Mucosa of rectum (tissue), 2 donors: ENCODE measurements around the gene PLSCR2.
"Not testable (repeated sequence)": the region's sequence is repeated elsewhere in the genome, so short reads cannot be mapped to it uniquely, and the experiment has no call there.

Source experiments
- H3K27ac ChIP-seq, 2 donors: one replicate each; pipeline ENCODE4 v1.7.0; 2013; ENCODE audit warnings: inconsistent platforms in 2 of 2, low read depth in 2 of 2, low read length in 2 of 2
- H3K27me3 ChIP-seq, 2 donors: one replicate each; pipeline ENCODE4 v1.7.0; 2013; ENCODE audit warnings: low read length in 2 of 2; ENCODE audit not compliant: control insufficient read depth in 2 of 2, insufficient read depth in 2 of 2
- H3K36me3 ChIP-seq, 2 donors: one replicate each; pipeline ENCODE4 v1.7.0; 2013; ENCODE audit warnings: low read length in 2 of 2; ENCODE audit not compliant: control insufficient read depth in 2 of 2, insufficient read depth in 2 of 2
- H3K4me1 ChIP-seq, 2 donors: one replicate each; pipeline ENCODE4 v1.7.0; 2013; ENCODE audit warnings: low read length in 2 of 2, mild to moderate bottlenecking in 1 of 2; ENCODE audit not compliant: control insufficient read depth in 2 of 2, insufficient read depth in 2 of 2
- H3K4me3 ChIP-seq, 2 donors: one replicate each; pipeline ENCODE4 v1.7.0; 2013; ENCODE audit warnings: low read length in 2 of 2
- H3K9ac ChIP-seq, 2 donors: one replicate each; pipeline ENCODE4 v1.7.0; 2013; ENCODE audit warnings: low read length in 2 of 2, low read depth in 1 of 2, mild to moderate bottlenecking in 1 of 2
- H3K9me3 ChIP-seq, 2 donors: one replicate each; pipeline ENCODE4 v1.7.0; 2013; ENCODE audit warnings: low read length in 2 of 2; ENCODE audit not compliant: control insufficient read depth in 2 of 2
- donor health status: healthy.
- donor health status: Normal muscosa, but diverticular disease.

Gene PLSCR2

DNA sequence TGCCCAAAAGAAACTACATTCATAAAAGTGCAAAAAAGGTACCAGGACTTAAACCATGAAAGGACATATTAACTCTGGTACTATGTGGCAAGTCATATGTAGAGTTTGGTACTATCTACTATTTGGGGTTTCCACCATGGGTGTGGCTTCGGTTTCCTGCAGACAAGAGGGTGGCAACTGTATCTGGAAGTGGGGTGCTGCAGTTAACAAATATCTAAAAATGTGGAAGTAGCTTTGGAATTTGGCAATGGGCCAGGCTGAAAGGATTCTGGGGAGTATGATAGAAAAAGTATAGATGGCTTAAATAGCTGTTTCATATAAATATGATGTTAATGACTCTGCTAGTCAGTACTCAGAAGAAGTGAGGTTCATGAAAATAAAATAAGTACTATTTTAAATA is 44.0 kb downstream of the PLSCR2 start:
- H3K27me3 ChIP-seq: no peaks in the 10 kb centered on the region
- H3K4me1 ChIP-seq: no peaks in the 10 kb centered on the region
- H3K27ac ChIP-seq: no peak overlapping the region
- H3K9me3 ChIP-seq: no peaks in the 10 kb centered on the region
- no peaks in the 10 kb centered on the region for H3K36me3 ChIP-seq
- no peak overlapping the region for H3K9ac ChIP-seq
- H3K4me3 ChIP-seq: no peak overlapping the region

DNA sequence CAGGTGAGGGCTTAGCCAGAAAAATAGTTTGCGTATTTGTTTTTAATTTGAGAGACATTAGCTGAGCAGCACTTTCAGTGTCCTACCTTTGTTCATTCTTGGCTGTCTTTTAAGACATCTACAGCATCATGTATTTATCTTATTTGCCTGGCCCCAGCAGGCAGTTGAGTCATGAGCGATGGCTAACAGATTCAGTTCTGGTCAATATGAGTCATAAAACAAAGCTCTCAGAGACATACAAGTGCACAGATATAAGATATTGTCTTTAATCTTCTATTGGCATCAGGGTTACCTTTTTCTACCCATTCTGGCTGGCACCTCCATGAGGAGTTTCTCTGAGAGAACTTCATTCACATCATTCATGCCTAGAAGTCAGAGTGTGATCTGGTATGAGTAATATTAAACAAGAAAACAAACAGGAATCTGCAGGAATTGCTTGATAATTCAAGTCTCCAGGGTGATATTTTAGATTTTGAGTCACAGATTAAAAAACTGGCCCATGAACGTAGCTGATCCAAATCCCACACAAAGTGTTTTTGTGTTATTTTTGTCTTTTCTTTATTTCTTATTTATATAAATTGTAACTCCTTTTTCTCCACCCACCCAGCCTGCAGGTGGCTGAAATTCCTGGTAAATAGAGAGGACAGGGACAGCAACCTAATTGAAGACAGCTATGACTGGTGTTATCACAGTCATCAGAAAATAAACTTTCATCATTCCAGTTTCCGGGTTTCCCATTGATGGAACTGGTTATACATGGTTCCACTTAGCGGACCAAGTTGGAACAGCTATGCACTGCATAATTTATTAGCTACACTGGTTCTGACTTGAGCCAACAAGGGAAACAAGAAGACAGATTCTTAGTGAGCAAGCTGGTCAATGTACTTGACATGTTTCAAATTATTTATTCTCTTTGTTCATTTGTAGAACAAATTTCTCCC is 47.3 kb downstream of the PLSCR2 start:
- H3K27ac ChIP-seq: no peak overlapping the region
- H3K4me1 ChIP-seq: no peaks in the 10 kb centered on the region
- no peaks in the 10 kb centered on the region for H3K27me3 ChIP-seq
- no peak overlapping the region for H3K4me3 ChIP-seq
- no peak overlapping the region for H3K9ac ChIP-seq
- no peaks in the 10 kb centered on the region for H3K9me3 ChIP-seq
- no peaks in the 10 kb centered on the region for H3K36me3 ChIP-seq

DNA sequence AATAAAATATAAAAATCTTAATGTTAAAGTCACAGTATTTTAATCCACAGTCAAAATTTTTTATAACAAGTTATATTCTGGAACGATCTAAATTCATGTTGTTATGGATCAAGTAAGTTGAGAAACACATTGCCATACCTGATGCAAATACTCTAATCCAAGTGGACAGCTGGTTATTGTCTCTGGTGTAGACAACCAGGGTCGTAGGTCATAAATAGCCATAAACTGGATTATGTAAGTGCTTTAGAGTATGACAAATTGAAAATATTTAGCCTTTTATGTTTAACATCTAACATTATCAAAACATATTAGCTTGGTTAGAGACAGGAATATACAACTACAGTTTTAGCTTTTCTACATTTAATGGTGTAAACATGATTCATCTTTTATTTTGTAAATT is 53.0 kb downstream of the PLSCR2 start:
- H3K27ac ChIP-seq: no peak overlapping the region
- H3K36me3 ChIP-seq: no peaks in the 10 kb centered on the region
- no peaks in the 10 kb centered on the region for H3K4me1 ChIP-seq
- H3K27me3 ChIP-seq: no peaks in the 10 kb centered on the region
- no peak overlapping the region for H3K4me3 ChIP-seq
- no peaks in the 10 kb centered on the region for H3K9me3 ChIP-seq
- no peak overlapping the region for H3K9ac ChIP-seq

DNA sequence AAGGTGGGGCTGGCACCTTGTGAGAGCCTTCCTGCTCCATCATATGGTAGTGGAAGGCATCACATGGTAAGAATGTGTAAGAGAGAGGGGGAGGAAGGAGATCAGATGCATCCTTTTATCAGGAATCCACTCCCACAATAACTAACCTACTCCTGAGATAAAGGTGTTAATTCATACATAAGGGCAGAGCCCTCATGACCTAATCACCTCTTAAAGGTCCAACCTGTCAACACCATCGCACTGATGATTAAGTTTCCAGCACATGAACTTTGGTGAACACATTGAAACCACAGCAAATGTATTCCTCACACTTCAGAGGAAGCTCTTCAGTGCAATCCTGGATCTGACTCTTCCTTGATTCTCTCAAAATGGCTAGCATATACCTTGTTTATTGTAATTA is 55.4 kb downstream of the PLSCR2 start:
- Histone ChIP-seq H3K27me3 (no peaks in the 10 kb centered on the region), H3K9me3 (no peaks in the 10 kb centered on the region), H3K9ac (no peak overlapping the region), H3K36me3 (no peaks in the 10 kb centered on the region), H3K4me3 (no peak overlapping the region), H3K4me1 (no peaks in the 10 kb centered on the region), H3K27ac (no peak overlapping the region)

DNA sequence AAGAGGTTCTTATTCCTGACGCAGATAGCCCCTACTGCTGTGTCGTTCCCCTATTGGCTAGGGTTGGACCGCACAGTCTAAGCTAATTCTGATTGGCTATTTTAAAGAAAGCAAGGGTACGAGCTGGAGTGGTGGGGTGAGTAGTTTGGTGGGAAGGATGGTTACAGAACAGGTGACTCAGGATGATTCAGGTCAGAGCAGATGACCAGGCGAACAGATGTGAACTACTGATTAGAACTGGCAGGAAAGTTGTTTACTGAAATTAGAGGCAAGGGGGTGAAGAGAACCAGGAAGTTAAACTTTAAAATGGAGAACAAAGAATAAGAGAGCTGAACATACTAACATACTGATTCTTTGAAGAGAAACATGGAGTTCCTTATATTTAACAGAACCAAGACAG is 56.6 kb downstream of the PLSCR2 start:
- H3K36me3 ChIP-seq, H3K27ac ChIP-seq, H3K4me3 ChIP-seq, H3K27me3 ChIP-seq, H3K4me1 ChIP-seq, H3K9me3 ChIP-seq, H3K9ac ChIP-seq: not testable (repeated sequence)

DNA sequence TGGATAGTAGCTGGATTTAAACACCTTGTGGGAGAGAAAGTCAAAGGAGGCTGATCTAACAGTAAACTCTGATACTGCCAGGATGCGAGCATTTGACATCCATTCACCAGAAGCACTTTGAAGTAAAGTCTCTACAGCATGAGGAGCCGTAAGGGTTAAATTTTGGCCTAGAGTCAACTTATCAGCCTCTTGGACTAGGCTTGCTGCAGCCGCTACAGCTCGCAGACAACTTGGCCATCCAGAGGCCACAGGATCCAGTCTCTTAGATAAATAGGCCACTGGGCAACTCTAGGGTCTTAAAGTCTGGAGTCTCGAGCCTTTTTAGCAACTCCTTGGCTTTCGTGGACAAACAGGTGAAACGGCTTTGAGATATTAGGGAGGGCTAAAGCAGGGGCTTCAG is 61.4 kb downstream of the PLSCR2 start:
- H3K27ac ChIP-seq: no peak overlapping the region
- H3K36me3 ChIP-seq: no peaks in the 10 kb centered on the region
- H3K4me1 ChIP-seq: no peaks in the 10 kb centered on the region
- no peak overlapping the region for H3K9ac ChIP-seq
- H3K4me3 ChIP-seq: no peak overlapping the region
- no peaks in the 10 kb centered on the region for H3K27me3 ChIP-seq
- H3K9me3 ChIP-seq: no peaks in the 10 kb centered on the region

DNA sequence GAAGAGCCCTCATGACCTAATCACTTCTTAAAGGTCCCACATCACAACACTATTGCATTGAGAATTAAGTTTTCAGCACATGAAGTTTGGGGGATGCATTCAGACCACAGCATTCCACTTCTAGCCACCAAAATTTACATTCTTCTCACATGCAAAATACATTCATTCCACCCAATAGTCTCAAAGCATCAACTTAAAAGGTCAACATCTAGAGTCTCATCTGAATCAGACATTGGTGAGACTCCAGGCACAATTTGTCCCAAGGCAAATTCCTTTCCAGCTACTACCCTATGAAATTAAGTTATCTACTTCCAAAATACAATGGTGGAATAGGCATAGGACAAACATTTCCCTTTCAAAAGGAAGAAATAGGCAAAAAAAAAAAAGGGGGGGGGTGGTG is 64.9 kb downstream of the PLSCR2 start:
- H3K27me3 ChIP-seq: no peaks in the 10 kb centered on the region
- no peaks in the 10 kb centered on the region for H3K4me1 ChIP-seq
- no peaks in the 10 kb centered on the region for H3K9me3 ChIP-seq
- no peak overlapping the region for H3K4me3 ChIP-seq
- no peak overlapping the region for H3K9ac ChIP-seq
- no peak overlapping the region for H3K27ac ChIP-seq
- H3K36me3 ChIP-seq: no peaks in the 10 kb centered on the region

DNA sequence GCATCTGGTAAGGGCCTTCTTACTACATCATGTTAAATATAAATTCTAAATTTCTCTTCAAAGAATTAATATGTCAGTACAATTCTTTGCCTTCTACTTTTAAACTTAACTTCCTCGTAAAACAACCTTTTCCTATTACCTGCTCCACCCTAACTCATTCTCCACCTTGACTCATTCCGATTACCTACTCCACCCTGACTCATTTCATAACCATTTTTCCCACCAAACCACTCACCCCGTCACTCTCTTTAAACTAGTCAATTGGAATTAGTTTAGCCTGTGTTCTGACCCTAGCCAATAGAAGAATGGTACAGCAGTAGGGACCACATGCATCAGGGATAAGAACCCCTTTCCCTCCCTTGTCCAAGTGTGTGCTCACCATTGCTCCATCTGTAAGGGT is 65.6 kb downstream of the PLSCR2 start:
- H3K4me3 ChIP-seq: no peak overlapping the region
- no peaks in the 10 kb centered on the region for H3K27me3 ChIP-seq
- no peaks in the 10 kb centered on the region for H3K9me3 ChIP-seq
- no peaks in the 10 kb centered on the region for H3K36me3 ChIP-seq
- H3K4me1 ChIP-seq: no peaks in the 10 kb centered on the region
- no peak overlapping the region for H3K9ac ChIP-seq
- no peak overlapping the region for H3K27ac ChIP-seq

DNA sequence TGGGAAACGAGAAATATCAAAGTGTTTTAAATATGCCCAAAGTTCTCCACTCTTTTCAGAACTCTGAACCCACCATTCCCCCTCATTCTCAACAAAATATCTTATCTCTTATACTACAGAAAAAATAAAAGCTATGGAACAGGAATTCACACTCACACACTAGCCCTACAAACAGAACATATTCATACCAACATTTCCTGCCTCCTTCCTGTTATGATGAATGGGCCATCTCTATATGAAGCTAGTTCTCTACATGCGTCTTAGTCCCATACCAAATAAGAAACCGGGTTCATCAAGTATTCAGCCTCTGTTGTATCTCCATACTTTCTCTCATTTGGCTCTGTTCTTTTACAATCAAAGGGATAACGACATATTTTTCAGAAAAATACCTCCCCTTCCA is 72.6 kb downstream of the PLSCR2 start:
- Histone ChIP-seq H3K27me3 (no peaks in the 10 kb centered on the region), H3K27ac (no peak overlapping the region), H3K4me3 (no peak overlapping the region), H3K36me3 (no peaks in the 10 kb centered on the region), H3K4me1 (no peaks in the 10 kb centered on the region), H3K9me3 (no peaks in the 10 kb centered on the region), H3K9ac (no peak overlapping the region)

DNA sequence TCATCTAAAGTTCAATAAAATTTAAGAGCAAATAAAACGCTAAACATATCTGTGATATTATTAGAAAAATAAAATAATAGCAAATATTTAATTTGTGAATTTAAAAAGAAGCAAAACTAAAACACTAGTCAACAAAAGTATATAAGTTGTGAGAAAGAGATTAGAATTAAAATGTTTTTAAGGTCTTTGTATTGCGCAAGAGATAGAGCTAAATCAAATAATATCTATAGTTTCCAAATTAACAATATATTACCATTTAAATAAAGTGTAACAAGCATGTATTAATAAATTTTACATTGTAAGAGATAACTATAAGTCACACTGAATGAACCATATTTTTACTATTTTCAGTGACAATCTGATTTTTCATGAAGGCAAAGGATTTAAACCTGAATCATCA is 74.2 kb downstream of the PLSCR2 start:
- H3K36me3 ChIP-seq: no peaks in the 10 kb centered on the region

More for the DNA sequence above, 74.2 kb downstream of the PLSCR2 start:
- Histone ChIP-seq H3K9ac (no peak overlapping the region), H3K27ac (no peak overlapping the region), H3K4me1 (peaks cover 0 to 4% of the 10 kb centered on the region in 2 donors), H3K27me3 (no peaks in the 10 kb centered on the region), H3K9me3 (no peaks in the 10 kb centered on the region), H3K4me3 (no peak overlapping the region)
